Measurements from ENCODE around the gene NFIA. TPM values are rescaled to one million over a fixed set of nuclear protein-coding genes. Genes with fewer than 3 reads are reported as not detected.

Gene NFIA
- total RNA-seq, 2 donors from 2014 or later, result 75.3 to 81.3 TPM

- no peak for DNase-seq (ENCODE audit: low spot score)
- no peaks in the 10 kb centered on the region for H3K36me3 ChIP-seq
- H3K27me3 ChIP-seq, result no peaks in the 10 kb centered on the region
- no peaks in the 10 kb centered on the region for H3K9me3 ChIP-seq
- H3K27ac ChIP-seq, result no peak overlapping the region
- no peak for TF ChIP-seq CTCF (IDR thresholded peaks at IDR 0.05)
- no peaks in the 10 kb centered on the region for H3K4me1 ChIP-seq
- H3K4me3 ChIP-seq, result no peak overlapping the region
Observed at GRCh38 chr1:61474269-61474817, 392.0 kb downstream of the NFIA start.

DNA sequence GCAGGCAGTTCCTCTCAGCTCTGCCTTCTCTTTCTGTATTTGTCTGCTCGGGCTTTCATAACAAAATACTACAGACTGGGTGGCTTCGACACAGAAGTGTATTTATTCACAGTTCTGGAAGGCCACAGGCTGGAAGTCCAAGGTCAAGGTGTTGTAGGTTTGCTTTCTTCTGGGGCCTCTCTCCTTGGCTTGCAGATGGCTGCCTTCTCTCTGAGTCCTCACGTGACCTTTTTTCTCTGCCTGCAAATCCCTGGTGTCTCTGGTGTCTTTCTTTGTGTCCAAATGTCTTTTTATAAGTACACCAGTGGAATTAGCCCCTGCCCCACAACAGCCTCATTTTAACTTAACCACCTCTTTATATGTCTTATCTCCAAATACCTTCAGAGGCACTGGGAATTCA, 392.6 kb downstream of the NFIA start:
- no peaks in the 10 kb centered on the region for H3K27me3 ChIP-seq
- H3K4me1 ChIP-seq, result no peaks in the 10 kb centered on the region
- H3K27ac ChIP-seq, result no peak overlapping the region
- no peak overlapping the region for H3K4me3 ChIP-seq
- no peaks in the 10 kb centered on the region for H3K9me3 ChIP-seq
- DNase-seq (ENCODE audit: low spot score), result no peak
- no peaks in the 10 kb centered on the region for H3K36me3 ChIP-seq
- TF ChIP-seq CTCF (IDR thresholded peaks at IDR 0.05), result no peak

DNA sequence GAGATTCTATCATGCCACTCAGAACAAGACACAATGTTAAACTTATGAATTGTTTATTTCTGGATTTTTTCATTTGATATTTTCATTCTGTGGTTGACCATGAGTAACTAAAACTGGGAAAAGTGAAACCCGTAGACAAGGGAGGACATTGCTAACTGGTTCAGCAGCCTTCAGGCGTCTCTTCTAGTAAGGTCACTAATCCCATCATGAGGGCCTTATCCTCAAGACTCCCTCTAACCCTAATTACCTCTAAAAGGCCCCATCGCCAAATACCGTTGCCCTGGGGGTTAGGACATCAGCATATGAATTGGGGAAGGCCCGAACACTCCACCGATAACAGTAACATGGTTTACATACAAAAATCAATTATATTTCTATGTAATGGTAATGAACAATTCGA, 394.9 kb downstream of the NFIA start:
- no peak for DNase-seq (ENCODE audit: low spot score)
- Histone ChIP-seq H3K27me3 (no peaks in the 10 kb centered on the region), H3K36me3 (no peaks in the 10 kb centered on the region), H3K27ac (no peak overlapping the region), H3K9me3 (no peaks in the 10 kb centered on the region), H3K4me1 (no peaks in the 10 kb centered on the region), H3K4me3 (no peak overlapping the region)
- TF ChIP-seq CTCF (IDR thresholded peaks at IDR 0.05), result no peak

GRCh38 chr1:61480273-61480935, 398.0 kb downstream of the NFIA start:
- Histone ChIP-seq H3K27me3 (no peaks in the 10 kb centered on the region), H3K36me3 (no peaks in the 10 kb centered on the region), H3K9me3 (no peaks in the 10 kb centered on the region), H3K4me1 (no peaks in the 10 kb centered on the region), H3K27ac (no peak overlapping the region), H3K4me3 (no peak overlapping the region)
- no peak for DNase-seq (ENCODE audit: low spot score)
- TF ChIP-seq CTCF (IDR thresholded peaks at IDR 0.05), result no peak

- Histone ChIP-seq H3K9me3 (no peaks in the 10 kb centered on the region), H3K27ac (no peak overlapping the region), H3K27me3 (no peaks in the 10 kb centered on the region), H3K4me3 (no peak overlapping the region), H3K4me1 (no peaks in the 10 kb centered on the region), H3K36me3 (no peaks in the 10 kb centered on the region)
- no peak for DNase-seq (ENCODE audit: low spot score)
- TF ChIP-seq CTCF (IDR thresholded peaks at IDR 0.05), result no peak
Observed at GRCh38 chr1:61481315-61481715, 399.0 kb downstream of the NFIA start.
